Measurements from ENCODE around the gene SYTL2.
"Not testable (repeated sequence)": the region's sequence is repeated elsewhere in the genome, so short reads cannot be mapped to it uniquely, and the experiment has no call there.

Gene SYTL2

DNA sequence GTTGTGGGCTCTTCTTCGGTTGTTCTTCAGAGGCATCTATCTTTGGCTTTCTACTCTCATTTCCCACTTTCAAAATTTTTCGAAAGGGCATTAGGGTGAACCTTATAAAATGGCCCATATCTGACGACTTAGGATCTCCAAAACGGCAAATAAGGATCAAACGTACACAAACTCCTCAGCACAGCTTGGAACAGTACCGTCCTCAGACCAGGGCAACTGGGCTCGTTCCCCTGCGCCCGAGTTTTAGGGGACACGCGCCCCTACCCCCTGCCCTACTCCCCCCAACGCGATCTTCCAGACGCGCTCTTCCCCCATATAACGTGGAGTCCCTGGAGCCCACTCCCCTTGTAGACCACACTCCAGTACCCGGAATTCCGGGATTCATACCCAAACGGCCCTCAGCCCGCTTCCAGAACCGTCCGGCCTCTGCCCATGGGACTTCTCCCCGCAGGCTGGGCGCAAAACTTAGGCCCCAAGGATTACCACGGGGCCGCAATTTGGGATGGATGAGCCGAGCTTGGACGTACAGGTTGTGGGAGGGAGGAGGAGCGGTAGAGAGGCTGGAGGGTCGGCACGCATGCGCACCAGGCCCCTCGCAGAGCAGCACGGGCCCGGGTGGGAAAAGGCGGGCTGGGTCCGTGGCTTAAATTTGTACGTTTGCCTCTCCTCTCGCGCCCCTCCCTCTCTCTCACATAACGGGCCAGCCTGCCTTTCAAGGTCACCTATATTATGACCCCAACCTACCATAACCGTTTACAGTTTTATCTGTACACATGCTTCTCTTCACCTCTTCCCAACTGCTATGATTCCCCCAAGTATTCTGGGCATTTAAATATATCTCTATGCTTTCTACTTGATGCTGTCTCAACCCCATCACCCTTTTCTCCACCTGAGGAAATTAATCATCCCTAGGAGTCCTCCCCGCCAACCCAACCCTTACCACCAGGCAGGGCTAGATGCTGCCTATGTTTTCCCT is 128.3 kb downstream of the SYTL2 start:
- peak; percentile 46 for DNase-seq (ENCODE audit: low read depth)

DNA sequence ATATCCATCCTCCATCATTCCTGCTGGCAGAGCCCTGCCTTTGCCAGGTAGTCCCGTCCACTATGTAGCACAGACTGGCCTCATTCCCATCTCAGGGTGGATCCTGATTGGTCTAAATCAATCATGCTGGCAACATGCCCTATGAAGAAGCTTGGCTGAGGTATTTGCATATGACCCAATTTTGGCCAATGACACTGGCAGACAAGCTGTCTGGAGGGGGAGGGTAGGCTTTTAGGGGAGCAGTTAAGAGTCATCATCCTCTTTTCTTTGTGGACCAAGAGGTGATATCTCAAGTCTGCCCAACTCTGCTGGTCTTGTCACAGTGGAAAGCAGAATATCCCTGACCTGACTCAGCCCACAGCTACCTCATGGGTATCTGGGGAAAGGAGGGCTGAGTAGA is 130.0 kb downstream of the SYTL2 start:
- no peak for DNase-seq (ENCODE audit: low read depth)

DNA sequence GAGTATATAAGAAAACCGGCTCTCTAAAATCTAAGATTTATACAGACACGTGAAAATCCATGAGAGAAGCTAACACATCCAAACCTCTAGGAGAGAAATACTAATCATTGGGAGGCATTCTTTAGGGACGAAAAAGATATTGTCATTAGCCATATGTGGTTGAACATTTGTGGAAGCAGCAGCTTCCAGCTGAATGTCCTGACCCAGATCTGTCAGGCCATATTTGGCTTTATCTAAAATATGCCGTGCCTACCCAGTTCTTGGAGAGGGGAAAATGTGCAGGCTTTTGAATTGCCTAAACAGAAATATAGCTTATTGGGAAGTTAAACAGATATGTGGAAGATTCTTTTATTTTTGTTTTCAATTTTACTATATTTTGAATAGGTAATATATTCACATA is 131.4 kb downstream of the SYTL2 start:
- DNase-seq (ENCODE audit: low read depth): no peak

DNA sequence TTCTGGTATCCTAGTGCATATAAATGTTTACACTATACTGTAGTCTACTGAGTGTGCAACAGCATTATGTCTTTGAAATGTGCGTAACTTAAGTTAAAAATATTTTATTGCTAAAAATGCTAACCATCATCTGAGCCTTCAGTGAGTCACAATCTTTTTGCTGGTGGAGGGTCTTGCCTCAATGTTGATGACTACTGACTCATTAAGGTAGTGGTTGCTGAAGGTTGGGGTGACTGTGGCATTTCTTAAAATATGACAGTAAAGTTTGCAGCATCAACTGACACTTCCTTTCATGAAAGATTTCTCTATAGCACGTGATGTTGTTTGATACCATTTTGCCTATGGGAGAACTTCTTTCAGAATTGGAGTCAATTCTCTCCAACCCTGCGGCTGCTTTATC is 137.5 kb downstream of the SYTL2 start:
- no peak for DNase-seq (ENCODE audit: low read depth)

DNA sequence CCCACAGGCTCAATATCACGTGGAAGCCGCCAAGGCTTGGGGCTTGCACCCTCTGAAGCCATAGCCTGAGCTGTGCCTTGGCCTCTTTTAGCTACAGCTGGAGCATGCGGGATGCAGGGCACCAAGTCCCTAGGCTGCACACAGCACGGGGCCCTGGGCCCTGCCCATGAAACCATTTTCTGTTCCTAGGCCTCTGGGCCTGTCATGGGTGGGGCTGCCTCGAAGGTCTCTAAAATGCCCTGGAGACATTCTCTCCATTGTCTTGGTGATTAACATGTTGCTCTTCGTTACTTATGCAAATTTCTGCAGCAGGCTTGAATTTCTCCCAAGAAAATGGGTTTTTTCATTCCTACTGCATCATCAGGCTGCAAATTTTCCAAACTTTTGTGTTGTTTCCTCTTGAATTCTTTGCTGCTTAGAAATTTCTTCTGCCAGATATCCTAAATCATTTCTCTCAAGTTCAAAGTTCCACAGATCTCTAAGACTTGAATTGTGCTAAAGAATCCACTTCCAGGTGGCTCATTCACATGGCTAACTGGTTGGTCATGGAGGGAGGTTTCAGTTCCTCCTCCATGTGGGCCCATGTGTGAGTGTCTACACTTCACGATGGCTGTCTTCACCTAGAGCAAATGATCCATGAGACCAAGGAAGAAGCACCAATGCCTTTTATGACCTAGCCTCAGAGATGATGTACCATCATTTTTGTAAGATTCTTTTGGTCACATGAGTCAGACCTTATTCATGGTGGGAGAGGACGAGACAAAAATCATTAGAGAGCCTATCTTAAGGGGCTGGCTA is 138.6 kb downstream of the SYTL2 start:
- DNase-seq (ENCODE audit: low read depth): no peak

DNA sequence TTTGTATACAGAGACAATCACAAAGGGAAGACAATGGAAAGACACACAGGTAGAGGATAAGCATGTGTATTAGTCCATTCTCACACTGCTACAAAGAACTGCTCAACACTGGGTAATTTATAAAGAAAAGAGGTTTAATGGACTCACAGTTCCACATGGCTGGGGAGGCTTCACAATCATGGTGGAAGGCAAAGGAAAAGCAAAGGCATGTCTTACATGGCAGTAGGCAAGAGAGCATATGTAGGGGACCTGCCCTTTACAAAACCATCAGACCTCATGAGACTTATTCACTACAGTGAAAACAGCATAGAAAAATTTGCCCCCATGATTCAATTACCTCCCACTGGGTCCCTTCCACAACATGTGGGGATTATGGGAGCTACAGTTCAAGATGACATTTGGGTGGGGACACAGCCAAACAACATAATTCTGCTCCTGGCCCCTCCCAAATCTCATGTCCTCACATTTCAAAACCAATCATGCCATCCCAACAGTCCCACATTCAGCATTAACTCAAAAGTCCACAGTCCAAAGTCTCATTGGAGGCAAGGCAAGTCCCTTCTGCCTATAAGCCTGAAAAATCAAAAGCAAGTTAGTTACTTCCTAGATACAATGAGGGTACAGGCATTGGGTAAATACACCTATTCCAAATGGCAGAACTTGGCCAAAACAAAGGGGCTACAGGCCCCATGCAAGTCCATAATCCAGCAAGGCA is 139.8 kb downstream of the SYTL2 start:
- not testable (repeated sequence) for DNase-seq (ENCODE audit: low read depth)

DNA sequence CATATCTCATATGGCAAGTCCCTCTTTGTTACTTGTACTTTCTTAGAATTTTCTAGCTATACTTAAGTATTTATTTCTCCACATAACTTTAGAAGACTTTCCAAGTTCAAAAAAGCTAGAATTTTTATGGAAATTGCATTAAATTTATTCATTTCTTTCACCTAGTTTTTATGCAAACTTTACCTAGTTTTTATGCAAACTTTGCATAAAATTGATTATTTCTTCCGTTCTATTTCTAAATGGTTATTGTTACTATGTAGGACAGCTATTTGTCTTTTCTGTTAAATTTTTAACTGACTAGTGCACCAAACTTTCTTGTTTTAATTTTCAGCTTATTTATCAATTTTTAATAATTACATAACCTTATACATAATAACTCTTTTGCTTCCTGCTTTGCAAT is 142.8 kb downstream of the SYTL2 start:
- no peak for DNase-seq (ENCODE audit: low read depth)

DNA sequence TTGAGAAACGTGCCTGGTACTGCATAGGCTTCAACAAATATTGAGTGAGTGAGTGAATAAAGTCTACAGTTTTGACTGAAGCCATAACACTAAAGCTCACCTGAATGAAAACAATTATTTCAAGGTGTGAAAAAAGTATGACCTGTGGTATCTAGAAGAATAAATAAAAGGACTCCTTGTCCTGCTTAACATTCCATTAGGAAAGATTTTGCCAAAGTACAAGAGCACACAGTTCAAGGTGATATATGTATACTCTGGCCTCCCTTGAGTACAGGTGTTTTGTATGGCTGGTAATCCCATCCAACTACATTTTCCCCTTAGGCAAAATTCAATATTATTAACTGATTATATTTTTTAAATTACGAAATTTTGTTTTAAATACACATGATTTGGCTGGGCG is 144.3 kb downstream of the SYTL2 start:
- no peak for DNase-seq (ENCODE audit: low read depth)

DNA sequence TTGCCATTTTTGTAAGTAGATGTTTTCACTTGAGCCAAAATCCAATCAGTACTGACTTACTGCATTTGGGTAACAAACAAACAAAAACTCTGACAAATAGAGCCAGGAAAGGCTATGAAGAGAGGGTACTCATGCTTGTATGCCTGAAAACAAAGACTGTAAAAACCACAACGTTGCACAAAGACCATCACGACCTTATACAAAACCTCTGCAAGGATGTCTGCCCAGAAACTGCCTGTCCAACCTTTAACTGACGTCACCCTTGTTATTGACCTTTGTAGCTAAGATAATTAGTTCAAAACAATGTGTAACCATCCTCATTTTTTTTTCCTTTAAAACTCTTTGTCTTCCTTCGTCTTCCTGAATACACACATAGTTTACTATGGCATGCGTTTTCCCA is 145.2 kb downstream of the SYTL2 start:
- no peak for DNase-seq (ENCODE audit: low read depth)

DNA sequence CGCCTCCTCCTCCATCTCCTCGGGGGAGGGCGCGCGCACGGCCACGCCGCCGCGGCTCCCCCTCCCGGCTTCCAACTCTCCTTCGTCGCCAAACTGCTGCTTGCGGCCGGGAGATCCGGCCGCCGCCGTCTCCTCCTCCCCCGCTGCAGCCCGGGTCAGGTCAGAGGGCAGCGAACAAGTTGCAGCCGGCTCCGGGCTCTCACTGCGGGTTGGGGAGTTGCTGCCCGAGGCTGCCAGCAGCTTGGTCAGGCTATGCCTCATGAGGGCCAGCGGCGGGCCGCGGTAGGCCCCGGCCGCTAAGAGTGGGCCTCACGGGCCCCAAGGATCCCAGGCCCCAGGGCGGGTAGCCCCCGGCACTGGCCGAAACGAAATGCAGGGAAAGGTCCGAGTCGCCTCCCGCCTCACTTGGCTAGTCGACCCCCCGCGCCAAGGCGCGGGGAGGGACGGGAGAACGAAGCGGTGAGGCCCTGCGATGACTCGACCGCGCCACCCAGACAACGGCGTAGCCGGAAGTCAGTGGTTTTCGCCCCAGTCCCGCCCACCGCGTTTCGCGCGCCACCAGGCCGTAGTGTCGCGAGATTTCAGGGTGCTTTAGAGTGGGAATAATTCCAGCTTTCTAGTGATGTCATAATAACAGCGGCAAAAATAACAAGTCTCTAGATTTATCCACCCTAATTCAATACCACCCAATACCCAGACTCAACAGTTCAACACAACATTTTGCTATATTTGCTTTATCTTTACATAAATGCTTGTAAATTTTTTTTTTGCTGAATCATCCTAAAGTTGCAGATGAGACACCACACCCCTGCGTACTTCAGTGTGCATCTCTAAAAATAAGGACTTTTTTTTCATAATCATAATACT is 146.1 kb downstream of the SYTL2 start, which contains the start of gene CREBZF:
TSS of gene CREBZF (minus strand) at position 515 of the 867 bp plus-strand sequence. CDS start at position 261, 254 bp downstream.
- peak; percentile 87 for DNase-seq (ENCODE audit: low read depth)

DNA sequence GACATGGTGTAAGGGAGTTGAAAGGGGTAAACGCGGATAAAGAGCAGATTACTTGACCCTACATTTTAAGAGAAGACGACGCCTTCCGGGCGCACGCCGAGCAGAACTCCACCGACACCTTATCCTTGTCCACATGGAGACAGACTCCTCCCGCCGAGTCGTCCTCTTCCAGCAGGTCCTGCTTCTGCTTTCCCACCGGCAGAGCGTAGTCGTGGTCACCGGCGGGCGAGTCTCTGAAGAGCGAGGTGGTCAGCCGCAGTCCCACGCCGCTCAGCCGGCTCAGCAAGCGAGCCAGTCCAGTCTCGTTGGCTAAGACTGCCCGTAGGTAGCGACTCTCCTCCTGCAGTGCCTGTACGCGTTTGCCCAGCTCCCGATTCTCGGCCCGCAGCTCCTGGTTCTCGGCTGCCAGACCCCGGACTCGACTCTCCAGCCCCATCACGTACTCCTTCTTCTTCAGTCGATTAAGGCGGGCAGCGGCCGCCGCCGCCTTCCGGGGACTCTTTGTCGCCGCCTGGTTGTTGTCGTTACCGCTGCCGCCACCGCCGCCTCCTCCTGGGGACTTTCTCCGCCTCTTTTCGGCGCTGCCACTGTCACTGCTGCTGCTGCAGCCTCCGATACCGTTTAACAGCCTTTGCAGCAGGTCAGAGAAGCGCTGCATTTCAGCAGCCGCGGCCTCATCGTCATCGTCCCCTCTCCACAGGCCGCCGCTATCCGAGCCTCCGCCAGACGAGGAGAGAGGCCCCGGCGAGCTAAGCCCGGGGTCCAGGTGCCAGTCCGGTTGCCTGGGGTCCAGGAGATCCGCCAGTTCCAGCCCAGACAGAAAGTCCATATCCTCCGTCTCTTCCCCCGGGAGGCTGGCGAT is 147.0 kb downstream of the SYTL2 start:
- DNase-seq (ENCODE audit: low read depth): peak; percentile 83

DNA sequence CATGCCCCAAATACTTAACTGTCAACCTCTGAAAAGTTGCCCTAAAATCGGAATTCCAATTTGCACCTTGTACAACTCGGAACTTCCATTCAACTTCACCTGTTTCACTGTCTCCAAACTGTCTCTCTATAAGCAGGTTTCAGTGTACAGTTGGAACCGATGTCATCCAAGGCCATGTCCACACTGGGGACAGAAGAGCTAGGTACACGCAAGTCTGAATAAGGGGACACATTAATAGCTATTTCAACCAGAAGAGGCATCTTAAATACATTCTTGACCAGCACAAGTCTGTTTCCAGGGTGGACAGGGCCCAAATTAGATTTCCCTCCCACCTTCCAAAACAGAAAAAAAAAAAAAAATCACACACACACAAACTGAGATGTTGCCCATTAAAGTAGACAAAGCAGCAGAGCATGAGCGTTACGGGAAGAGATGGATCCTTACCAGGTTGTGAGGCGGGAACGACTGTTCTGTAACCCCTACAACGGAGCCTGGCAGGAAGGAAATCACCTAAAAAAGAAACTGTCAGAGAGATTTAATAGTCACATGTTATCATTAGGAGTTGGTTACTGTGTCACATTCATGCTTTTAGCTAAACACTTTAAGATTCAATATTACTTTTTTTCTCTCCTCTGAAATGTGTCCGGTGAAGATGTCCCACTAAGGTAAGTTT is 147.7 kb downstream of the SYTL2 start:
- no peak for DNase-seq (ENCODE audit: low read depth)

DNA sequence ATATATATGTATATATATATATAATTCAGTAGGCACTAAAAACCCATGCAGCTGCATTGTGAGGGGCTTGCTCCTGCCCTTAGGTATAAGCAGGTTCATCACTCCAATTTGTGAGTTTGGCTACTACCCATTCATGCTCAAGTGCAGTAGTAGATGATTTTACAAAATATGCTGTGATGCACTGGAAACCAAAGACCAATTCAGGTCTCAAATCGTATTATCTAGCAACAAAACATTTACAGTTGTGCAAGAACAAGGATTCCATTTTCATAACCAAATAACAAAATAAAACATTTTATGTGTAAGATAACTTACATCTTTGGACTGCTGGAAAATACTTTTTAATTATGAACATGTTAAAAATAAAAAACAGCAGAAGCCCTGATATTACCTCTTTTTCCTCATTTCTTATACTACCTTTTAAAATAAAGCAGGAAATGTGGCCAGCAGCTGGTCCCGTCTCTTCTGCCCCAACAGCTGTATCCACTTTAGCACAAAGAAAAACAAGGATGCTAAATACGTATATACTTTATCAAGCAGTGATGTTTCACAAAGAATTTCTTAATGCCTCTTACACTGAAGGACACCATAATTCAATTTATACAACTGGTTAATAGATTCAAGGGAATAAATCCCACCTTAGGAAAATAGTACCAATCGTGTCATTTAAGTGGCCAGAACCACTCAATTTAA is 148.8 kb downstream of the SYTL2 start:
- DNase-seq (ENCODE audit: low read depth): no peak

DNA sequence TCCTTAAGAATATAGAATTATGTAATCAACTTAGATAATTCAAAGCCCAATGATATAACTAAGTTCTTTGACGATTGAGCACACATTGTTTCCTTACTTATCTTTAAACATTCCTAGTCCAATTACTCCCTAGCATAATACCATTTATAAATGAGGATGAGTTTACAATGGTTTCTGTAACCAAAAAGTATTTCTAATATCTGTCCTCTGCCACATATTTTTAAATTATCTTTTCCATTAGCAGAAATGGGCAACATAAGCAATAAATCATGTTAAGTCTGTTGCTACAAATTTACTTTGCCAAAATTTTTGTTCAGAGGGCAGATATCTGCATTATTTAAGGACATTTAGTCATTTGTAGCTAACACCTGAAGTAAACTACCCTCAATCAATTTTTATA is 152.8 kb downstream of the SYTL2 start:
- no peak for DNase-seq (ENCODE audit: low read depth)

DNA sequence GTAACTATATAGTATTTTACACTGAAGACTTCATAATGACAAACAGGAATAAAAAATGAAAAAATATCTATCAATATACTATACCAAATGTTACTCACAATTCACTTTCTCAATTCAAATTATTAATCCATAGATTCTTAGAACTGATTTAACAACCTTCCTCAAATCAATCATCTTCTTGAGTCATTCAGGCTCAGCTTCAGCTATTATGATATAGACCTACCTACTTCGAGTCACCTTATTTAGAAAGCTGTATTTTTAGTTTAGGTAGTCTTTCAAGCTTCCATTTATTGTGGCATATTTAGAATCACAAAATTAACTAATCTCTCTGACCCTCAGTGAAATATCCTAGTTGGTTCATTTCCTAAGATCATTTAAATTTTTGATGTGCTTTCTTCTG is 154.2 kb downstream of the SYTL2 start:
- DNase-seq (ENCODE audit: low read depth): no peak

DNA sequence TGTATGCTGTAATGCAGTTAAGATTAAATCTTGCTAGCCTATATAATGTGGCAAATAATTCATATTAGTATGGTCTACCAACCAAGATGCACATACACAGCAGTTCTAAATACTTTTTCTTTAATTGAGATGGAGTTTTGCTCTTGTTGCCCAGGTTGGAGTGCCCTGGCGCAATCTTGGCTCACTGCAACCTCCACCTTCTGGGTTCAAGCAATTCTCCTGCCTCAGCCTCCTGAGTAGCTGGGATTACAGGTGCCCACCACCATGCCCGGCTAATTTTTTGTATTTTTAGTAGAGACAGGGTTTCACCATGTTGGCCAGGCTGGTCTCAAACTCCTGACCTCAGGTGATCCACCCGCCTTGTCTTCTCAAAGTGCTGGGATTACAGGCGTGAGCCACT is 156.6 kb downstream of the SYTL2 start:
- DNase-seq (ENCODE audit: low read depth): not testable (repeated sequence)

DNA sequence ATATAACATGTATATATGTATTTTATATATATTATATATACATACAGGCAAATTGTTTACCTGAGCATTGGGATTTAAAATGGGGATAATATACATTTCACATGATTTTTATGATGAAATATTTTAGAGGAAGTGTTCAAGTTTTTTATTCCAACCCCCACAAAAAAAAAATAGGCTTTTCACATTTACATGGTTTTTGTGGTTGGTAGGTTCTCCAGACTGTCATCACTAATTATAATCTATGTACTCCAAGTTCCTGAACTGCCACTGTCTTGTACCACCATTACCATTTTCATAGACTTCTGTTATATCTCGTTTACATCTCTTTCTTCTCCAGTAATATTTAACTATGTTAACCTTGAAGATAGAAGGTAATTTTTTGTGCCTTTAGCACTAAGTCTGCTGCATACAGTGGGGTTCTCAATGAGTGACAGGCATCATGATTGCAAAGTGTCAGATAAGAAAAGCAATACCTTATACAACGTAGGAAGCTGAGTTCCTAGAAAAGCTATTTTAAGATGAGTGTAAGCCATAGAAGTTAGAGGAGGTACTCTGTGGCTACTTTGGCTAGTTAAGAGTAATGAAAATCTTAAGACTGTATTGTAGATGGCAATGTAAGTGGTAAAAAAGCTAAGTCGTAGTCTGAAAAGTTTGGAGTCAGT is 158.0 kb downstream of the SYTL2 start:
- DNase-seq (ENCODE audit: low read depth): no peak

DNA sequence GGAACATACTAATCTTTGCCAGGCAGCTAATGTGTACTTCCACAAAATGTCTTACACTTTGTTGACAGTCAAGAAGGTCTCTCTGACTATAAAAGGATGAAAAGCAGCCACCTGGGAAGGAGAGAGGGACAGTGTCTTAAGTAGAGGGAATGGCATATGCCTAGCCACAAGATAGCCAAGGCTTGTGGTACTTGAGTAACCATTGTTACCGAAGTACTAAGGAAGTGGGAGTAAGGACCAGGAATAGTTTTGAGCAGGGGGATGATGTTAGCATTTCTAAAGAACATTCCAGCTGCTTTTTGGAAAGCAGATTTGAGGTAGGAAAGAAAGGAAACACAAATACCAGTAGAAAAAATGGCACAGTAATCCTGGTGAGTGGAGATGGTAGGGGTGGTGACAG is 159.8 kb downstream of the SYTL2 start:
- no peak for DNase-seq (ENCODE audit: low read depth)

Data from activated gamma-delta T cell treated with anti-CD3 and anti-CD28 coated beads, Interleukin-2, amount 50 U/mL, for 16 hours (primary cell).